Lower leg skin (tissue), 4 donors: ENCODE results near the gene USP27X. TPM values are rescaled to one million over a fixed set of nuclear protein-coding genes. Genes with fewer than 3 reads are reported as not detected.

ENCODE experiments used
- DNase-seq, 2 donors: peaks; one replicate each; pipeline ENCODE4 v3.0.0-alpha.2; 2019; ENCODE audit warnings: low spot score in 2 of 2
- H3K4me3 ChIP-seq: fragments of 200-600 bp; sonication (generic); 2 replicates; pipeline ENCODE4 v1.5.1; 2017; ENCODE audit warnings: mild to moderate bottlenecking, low read depth; ENCODE audit not compliant: poor library complexity, severe bottlenecking
- CTCF ChIP-seq, 3 donors: fragments of 450-650 bp; IDR thresholded peaks; one replicate each; pipeline ENCODE4 v1.5.1; 2016; ENCODE audit warnings: antibody characterized with exemption in 3 of 3, mild to moderate bottlenecking in 3 of 3, moderate library complexity in 2 of 3
- POLR2A ChIP-seq, 2 donors: fragments of 450-650 bp; IDR thresholded peaks; one replicate each; pipeline ENCODE4 v1.6.1; 2016 to 2017; ENCODE audit warnings: antibody characterized with exemption in 2 of 2, mild to moderate bottlenecking in 1 of 2, moderate library complexity in 1 of 2
- WGBS, 2 donors: methylation state at CpG; one replicate each; pipeline ENCODE4 v1.1.5; 2018; 5-methylcytosine and 5-hydroxymethylcytosine counted together
- intact Hi-C: fragments of 100-400 bp; cut with DNase I; formaldehyde crosslinking; loops from one replicate; pipeline ENCODE4 v1.15.0; 2023; ENCODE audit warnings: low total_unique reads
- total RNA-seq, 4 donors: library from RNA; depleted of rRNA; stranded (reverse); fragments of >200 nt; gene quantifications; one replicate each; pipeline ENCODE4 v1.1.0, GENCODE V29; 2016

Gene USP27X
- total RNA-seq, 4 donors from 2014 or later = 2.8 to 3.7 (median 3.4) TPM

GRCh38 chrX:49925176-49925575, 45.9 kb downstream of the USP27X start:
- H3K4me3 ChIP-seq = no peak overlapping the region
- intact Hi-C loops = no loop called here
- TF ChIP-seq POLR2A (IDR thresholded peaks at IDR 0.05) (no peak), CTCF (IDR thresholded peaks at IDR 0.05) (no peak)
- 35% methylated on average over 2 of the region's 2 CpGs for WGBS, 2 donors
- no peak for DNase-seq

GRCh38 chrX:49930039-49930438, 50.8 kb downstream of the USP27X start:
- WGBS, 2 donors = 32 to 55% methylated on average over 1 of the region's 1 CpG
- no peak for TF ChIP-seq POLR2A (IDR thresholded peaks at IDR 0.05)
- no peak for TF ChIP-seq CTCF (IDR thresholded peaks at IDR 0.05)

More at GRCh38 chrX:49930039-49930438, 50.8 kb downstream of the USP27X start:
- H3K4me3 ChIP-seq = no peak overlapping the region
- no peak for DNase-seq
- intact Hi-C loops = no loop called here

Other genes starting within 250 kb of the USP27X start
- gene PAGE1, start 183.5 kb upstream of the USP27X start, total RNA-seq = not detected
- gene PAGE4, start 50.2 kb upstream of the USP27X start, total RNA-seq = not detected
- 10 to 100 TPM in 1 of 4 donors, 1 to 10 TPM in 3; 5.2 to 31.8 (median 9.0) TPM for gene CLCN5, start 43.1 kb downstream of the USP27X start, total RNA-seq